Activated CD4-positive, alpha-beta T cell treated with anti-CD3 and anti-CD28 coated beads for 36 hours (primary cell): ENCODE measurements around the gene PAX2. TPM values are rescaled to one million over a fixed set of nuclear protein-coding genes. Genes with fewer than 3 reads are reported as not detected.

Source experiments
- ATAC-seq: fragments of 200-7000 bp; cut with Tn5 transposase; one replicate; pipeline ENCODE4 v1.10.0; 2021; ENCODE audit warnings: mild to moderate bottlenecking, moderate library complexity
- CTCF ChIA-PET: fragments of 350-600 bp; sonication (Branson Sonifier 250); formaldehyde crosslinking; loops from one replicate; lab custom pipeline; 2021; ENCODE audit warnings: antibody characterized with exemption; lab: Charles Lee
- POLR2A ChIA-PET: fragments of 350-600 bp; sonication (Branson Sonifier 250); formaldehyde crosslinking; loops from one replicate; lab custom pipeline; 2021; ENCODE audit warnings: antibody characterized with exemption, inconsistent platforms; lab: Charles Lee
- DNase-seq: peaks from one replicate; pipeline ENCODE4 v3.0.0-alpha.2; 2020
- H3K27ac Mint-ChIP-seq: one replicate; pipeline ENCODE4 v1.8.0; 2021; ENCODE audit warnings: mixed read lengths
- H3K27me3 Mint-ChIP-seq: one replicate; pipeline ENCODE4 v1.8.0; 2021; ENCODE audit warnings: mixed read lengths
- H3K36me3 Mint-ChIP-seq: one replicate; pipeline ENCODE4 v1.8.0; 2021; ENCODE audit warnings: low read depth, mixed read lengths
- H3K4me1 Mint-ChIP-seq: one replicate; pipeline ENCODE4 v1.8.0; 2021; ENCODE audit warnings: mixed read lengths
- H3K4me3 Mint-ChIP-seq: one replicate; pipeline ENCODE4 v1.8.0; 2021; ENCODE audit warnings: mild to moderate bottlenecking, moderate library complexity, mixed read lengths
- H3K9me3 Mint-ChIP-seq: one replicate; pipeline ENCODE4 v1.8.0; 2021; ENCODE audit warnings: low read depth, mixed read lengths
- intact Hi-C, 2 experiments: fragments of 100-400 bp; cut with DNase I in 1 of 2; cut with micrococcal nuclease in 1 of 2; formaldehyde crosslinking; loops; one replicate each; pipeline versions ENCODE4 v1.14.2 to v1.15.1; 2022 to 2024; cut with DNase I, micrococcal nuclease
- total RNA-seq, 2 experiments: library from RNA; stranded (reverse); gene quantifications; one replicate each; pipeline ENCODE4 v1.2.3, GENCODE V29; 2021

The PAX2 gene
- total RNA-seq, 2 experiments from 2014 or later = 0.05 to 0.09 TPM

GRCh38 chr10:100782461-100783244 is 37.3 kb downstream of the PAX2 start:
- Mint-ChIP-seq H3K4me1 (no peaks in the 10 kb centered on the region), H3K4me3 (no peak overlapping the region)

GRCh38 chr10:100784126-100784525 is 38.7 kb downstream of the PAX2 start:
- no peak overlapping the region for H3K4me3 Mint-ChIP-seq
- H3K4me1 Mint-ChIP-seq = no peaks in the 10 kb centered on the region
- peaks cover 28% of the 10 kb centered on the region for H3K27me3 Mint-ChIP-seq
- ATAC-seq (no peak), DNase-seq (no peak)
- ChIA-PET POLR2A (no interaction called here), CTCF (interaction anchor here (0.6 kb wide), 1 partner anchor 810 kb away, joined by 3 read pairs; no protein-coding TSS in a partner anchor)
- H3K27ac Mint-ChIP-seq = no peak overlapping the region
- no peaks in the 10 kb centered on the region for H3K36me3 Mint-ChIP-seq
- intact Hi-C loops = no loop called here
- no peaks in the 10 kb centered on the region for H3K9me3 Mint-ChIP-seq

More at GRCh38 chr10:100782461-100783244, 37.3 kb downstream of the PAX2 start:
- ChIA-PET POLR2A (no interaction called here), CTCF (no interaction called here)
- Mint-ChIP-seq H3K27ac (no peak overlapping the region), H3K9me3 (no peaks in the 10 kb centered on the region), H3K27me3 (peaks cover 24% of the 10 kb centered on the region), H3K36me3 (no peaks in the 10 kb centered on the region)
- intact Hi-C loops = no loop called here
- ATAC-seq = no peak
- DNase-seq = no peak

DNA sequence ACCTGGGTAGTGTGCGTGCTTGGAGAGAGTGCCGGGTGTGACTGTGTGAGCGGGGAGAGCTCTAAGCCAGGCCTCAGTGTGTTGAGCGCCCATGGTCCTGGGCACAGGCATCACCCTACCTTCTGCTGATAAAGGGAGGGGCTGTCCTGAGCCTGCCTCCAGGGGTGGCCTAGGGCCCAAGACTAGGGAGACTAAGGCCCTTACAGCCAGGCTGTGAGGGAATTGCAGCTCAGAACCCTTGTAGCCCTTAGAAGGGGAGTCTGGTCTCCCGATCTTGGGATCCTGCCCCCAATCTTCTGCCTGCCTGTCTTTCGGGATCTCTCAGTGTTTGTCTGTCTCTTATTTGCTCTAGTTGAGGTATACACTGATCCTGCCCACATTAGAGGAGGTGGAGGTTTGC is 41.2 kb downstream of the PAX2 start:
- intact Hi-C loops = no loop called here
- Mint-ChIP-seq H3K9me3 (no peaks in the 10 kb centered on the region), H3K27ac (no peak overlapping the region), H3K4me1 (no peaks in the 10 kb centered on the region), H3K4me3 (no peak overlapping the region), H3K36me3 (no peaks in the 10 kb centered on the region), H3K27me3 (peaks cover 25% of the 10 kb centered on the region)
- POLR2A ChIA-PET = no interaction called here
- CTCF ChIA-PET = interaction anchor here (1.2 kb wide), 1 partner anchor 18 kb away, joined by 3 read pairs; no protein-coding TSS in a partner anchor
- no peak for ATAC-seq
- no peak for DNase-seq

GRCh38 chr10:100788002-100788903 is 42.9 kb downstream of the PAX2 start:
- Mint-ChIP-seq H3K27me3 (peaks cover 26% of the 10 kb centered on the region), H3K4me3 (no peak overlapping the region), H3K4me1 (no peaks in the 10 kb centered on the region), H3K9me3 (no peaks in the 10 kb centered on the region), H3K36me3 (no peaks in the 10 kb centered on the region), H3K27ac (no peak overlapping the region)
- CTCF ChIA-PET = no interaction called here
- DNase-seq (no peak), ATAC-seq (no peak)
- intact Hi-C loops = no loop called here
- POLR2A ChIA-PET = no interaction called here

DNA sequence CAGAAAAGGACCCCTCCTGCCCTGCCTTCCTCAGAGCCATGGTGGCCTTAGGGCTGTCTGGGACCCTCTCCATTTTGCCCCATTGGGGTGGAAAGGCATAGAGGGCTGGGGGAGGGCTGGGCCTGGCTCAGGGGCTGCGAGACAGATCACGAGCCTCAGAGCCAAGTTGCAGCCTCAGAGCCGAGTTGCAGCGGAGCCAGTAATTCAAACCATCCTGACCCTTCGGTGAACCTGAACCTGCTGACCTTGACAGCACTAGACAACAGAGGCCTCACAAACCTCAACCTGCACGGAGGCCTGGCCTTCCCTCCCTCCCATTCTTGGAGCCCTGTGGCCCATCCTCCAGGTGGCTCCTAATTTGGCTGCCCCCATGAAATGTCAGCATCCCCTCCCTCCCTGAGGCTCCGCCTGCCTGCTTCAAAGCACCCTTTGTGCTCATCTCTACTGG is 45.4 kb downstream of the PAX2 start:
- ChIA-PET POLR2A (no interaction called here), CTCF (no interaction called here)
- no peaks in the 10 kb centered on the region for H3K9me3 Mint-ChIP-seq
- H3K4me1 Mint-ChIP-seq = no peaks in the 10 kb centered on the region
- no peak overlapping the region for H3K4me3 Mint-ChIP-seq
- peaks cover 30% of the 10 kb centered on the region for H3K27me3 Mint-ChIP-seq
- intact Hi-C loops = no loop called here
- no peaks in the 10 kb centered on the region for H3K36me3 Mint-ChIP-seq
- no peak for ATAC-seq
- DNase-seq = no peak
- H3K27ac Mint-ChIP-seq = no peak overlapping the region

GRCh38 chr10:100791369-100792058 is 46.1 kb downstream of the PAX2 start:
- H3K9me3 Mint-ChIP-seq = no peaks in the 10 kb centered on the region
- DNase-seq (no peak), ATAC-seq (no peak)
- POLR2A ChIA-PET = no interaction called here
- H3K36me3 Mint-ChIP-seq = no peaks in the 10 kb centered on the region
- no peak overlapping the region for H3K4me3 Mint-ChIP-seq
- CTCF ChIA-PET = no interaction called here
- no peak overlapping the region for H3K27ac Mint-ChIP-seq
- H3K27me3 Mint-ChIP-seq = peaks cover 28% of the 10 kb centered on the region
- intact Hi-C loops = no loop called here
- no peaks in the 10 kb centered on the region for H3K4me1 Mint-ChIP-seq

GRCh38 chr10:100792574-100792973 is 47.2 kb downstream of the PAX2 start:
- no peak for DNase-seq
- ATAC-seq = no peak
- Mint-ChIP-seq H3K27ac (no peak overlapping the region), H3K4me1 (no peaks in the 10 kb centered on the region), H3K9me3 (no peaks in the 10 kb centered on the region), H3K36me3 (no peaks in the 10 kb centered on the region), H3K27me3 (peaks cover 31% of the 10 kb centered on the region), H3K4me3 (no peak overlapping the region)
- ChIA-PET POLR2A (no interaction called here), CTCF (no interaction called here)
- intact Hi-C loops = no loop called here

GRCh38 chr10:100793055-100793454 is 47.7 kb downstream of the PAX2 start:
- Mint-ChIP-seq H3K36me3 (no peaks in the 10 kb centered on the region), H3K9me3 (no peaks in the 10 kb centered on the region), H3K27me3 (peaks cover 28% of the 10 kb centered on the region), H3K4me3 (no peak overlapping the region), H3K27ac (no peak overlapping the region), H3K4me1 (no peaks in the 10 kb centered on the region)
- intact Hi-C loops = no loop called here
- DNase-seq (no peak), ATAC-seq (no peak)
- ChIA-PET POLR2A (no interaction called here), CTCF (no interaction called here)

GRCh38 chr10:100799881-100800280 is 54.5 kb downstream of the PAX2 start:
- intact Hi-C loops = no loop called here
- ATAC-seq (no peak), DNase-seq (no peak)
- peaks cover 48% of the 10 kb centered on the region for H3K27me3 Mint-ChIP-seq
- ChIA-PET POLR2A (no interaction called here), CTCF (interaction anchor here (2.4 kb wide), 1 partner anchor 72 kb away, joined by 7 read pairs; no protein-coding TSS in a partner anchor)
- H3K4me1 Mint-ChIP-seq = no peaks in the 10 kb centered on the region
- H3K4me3 Mint-ChIP-seq = no peak overlapping the region
- no peaks in the 10 kb centered on the region for H3K36me3 Mint-ChIP-seq
- no peak overlapping the region for H3K27ac Mint-ChIP-seq
- H3K9me3 Mint-ChIP-seq = no peaks in the 10 kb centered on the region

DNA sequence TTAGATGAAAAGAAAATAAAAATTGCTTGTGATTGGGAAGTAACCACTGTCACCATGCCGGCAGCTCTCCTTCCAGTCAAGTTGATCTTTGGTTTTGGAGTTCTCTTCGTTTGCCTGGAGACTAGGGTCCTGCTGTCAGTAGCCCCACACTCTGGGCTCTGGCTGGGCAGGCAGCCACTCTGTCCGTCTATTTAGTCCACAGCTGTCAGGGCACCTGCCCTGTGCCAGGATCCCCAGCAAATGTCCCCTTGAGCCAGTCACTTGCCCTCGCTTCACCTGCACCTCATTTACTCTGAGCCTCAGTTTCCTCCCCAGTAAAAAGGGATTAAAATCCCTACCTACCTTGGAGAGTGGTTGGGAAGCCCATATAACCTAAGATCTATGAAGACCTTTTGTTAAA is 55.5 kb downstream of the PAX2 start:
- H3K9me3 Mint-ChIP-seq = no peaks in the 10 kb centered on the region
- POLR2A ChIA-PET = no interaction called here
- no peak overlapping the region for H3K27ac Mint-ChIP-seq
- H3K4me3 Mint-ChIP-seq = no peak overlapping the region
- intact Hi-C loops = no loop called here
- H3K4me1 Mint-ChIP-seq = no peaks in the 10 kb centered on the region
- H3K36me3 Mint-ChIP-seq = no peaks in the 10 kb centered on the region
- CTCF ChIA-PET = interaction anchor here (2.4 kb wide), 1 partner anchor 71 kb away, joined by 7 read pairs; no protein-coding TSS in a partner anchor
- DNase-seq (no peak), ATAC-seq (no peak)
- peaks cover 47% of the 10 kb centered on the region for H3K27me3 Mint-ChIP-seq

- no peaks in the 10 kb centered on the region for H3K9me3 Mint-ChIP-seq
Measured at GRCh38 chr10:100802196-100802595, 56.8 kb downstream of the PAX2 start.

More at GRCh38 chr10:100802196-100802595, 56.8 kb downstream of the PAX2 start:
- Mint-ChIP-seq H3K27me3 (peaks cover 49% of the 10 kb centered on the region), H3K27ac (no peak overlapping the region), H3K4me1 (no peaks in the 10 kb centered on the region), H3K36me3 (no peaks in the 10 kb centered on the region), H3K4me3 (no peak overlapping the region)
- no peak for ATAC-seq
- intact Hi-C loops = no loop called here
- DNase-seq = no peak
- CTCF ChIA-PET = interaction anchor here (0.6 kb wide), 2 partner anchors 49 to 120 kb away, joined by 3 read pairs; no protein-coding TSS in a partner anchor
- POLR2A ChIA-PET = interaction anchor here (0.6 kb wide), 2 partner anchors 251 to 917 kb away, joined by 3 read pairs; no protein-coding TSS in a partner anchor
